RWPE2 (cell line): ENCODE data around the gene PSMD12.
"Not testable (repeated sequence)": the region's sequence is repeated elsewhere in the genome, so short reads cannot be mapped to it uniquely, and the experiment has no call there.

Source experiments
- ATAC-seq: fragments of 200-7000 bp; cut with Tn5 transposase; 3 replicates; pipeline ENCODE4 v1.9.1; 2021; ENCODE audit warnings: low read depth
- DNase-seq: peaks from one replicate; pipeline ENCODE4 v3.0.0-alpha.2; 2020; ENCODE audit warnings: low spot score
- H3K27ac ChIP-seq: fragments of 450-650 bp; 2 replicates; pipeline ENCODE4 v1.5.1; 2017; ENCODE audit warnings: mild to moderate bottlenecking; ENCODE audit not compliant: poor library complexity, severe bottlenecking
- H3K27me3 ChIP-seq: fragments of 250-450 bp; sonication (Bioruptor Pico); 2 replicates; pipeline ENCODE4 v1.5.1; 2021; ENCODE audit warnings: mild to moderate bottlenecking, moderate library complexity; ENCODE audit not compliant: insufficient read depth, poor library complexity, severe bottlenecking
- H3K36me3 ChIP-seq: fragments of 250-450 bp; sonication (Bioruptor Pico); 2 replicates; pipeline ENCODE4 v1.5.1; 2020; ENCODE audit warnings: low read depth, mild to moderate bottlenecking, moderate library complexity
- H3K4me1 ChIP-seq: fragments of 250-450 bp; sonication (Bioruptor Pico); 2 replicates; pipeline ENCODE4 v1.5.1; 2021; ENCODE audit warnings: mild to moderate bottlenecking, moderate library complexity; ENCODE audit not compliant: insufficient read depth, poor library complexity, severe bottlenecking
- H3K4me3 ChIP-seq: fragments of 250-450 bp; sonication (Bioruptor Pico); 2 replicates; pipeline ENCODE4 v1.5.1; 2021; ENCODE audit warnings: mild to moderate bottlenecking, moderate library complexity; ENCODE audit not compliant: severe bottlenecking
- H3K9me3 ChIP-seq: fragments of 250-450 bp; sonication (Bioruptor Pico); 2 replicates; pipeline ENCODE4 v1.5.1; 2021; ENCODE audit warnings: mild to moderate bottlenecking, moderate library complexity; ENCODE audit not compliant: severe bottlenecking
- TF ChIP-seq, protein P1 (sequence below): fragments of 450-650 bp; IDR thresholded peaks from one replicate; pipeline ENCODE4 v1.5.1; 2017; ENCODE audit warnings: mild to moderate bottlenecking, moderate library complexity; ENCODE audit not compliant: poor library complexity, severe bottlenecking

Gene PSMD12

DNA sequence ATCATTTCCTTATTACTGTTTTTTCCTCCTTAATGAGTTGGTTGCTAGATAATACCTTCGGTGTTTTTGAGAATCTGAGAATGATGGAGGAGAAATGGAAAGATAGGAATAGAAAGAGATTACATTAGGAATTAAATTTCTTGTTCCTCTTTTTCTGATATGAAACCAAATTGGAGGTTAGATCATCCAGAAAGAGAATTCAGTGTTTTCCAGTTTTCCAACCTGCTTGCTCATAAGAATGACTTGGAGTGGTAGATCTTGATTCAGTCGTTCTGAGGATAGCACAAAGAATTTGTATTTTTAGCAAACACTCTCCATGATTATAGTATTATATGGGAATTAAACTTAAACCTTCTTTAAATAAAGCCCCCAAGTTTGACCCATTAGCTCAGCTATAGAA is 46.6 kb upstream of the PSMD12 start:
- H3K27me3 ChIP-seq = no peaks in the 10 kb centered on the region
- DNase-seq (no peak), ATAC-seq (no peak)
- H3K9me3 ChIP-seq = no peaks in the 10 kb centered on the region
- H3K27ac ChIP-seq = peak overlapping the region; percentile 58
- TF ChIP-seq, protein P1, sequence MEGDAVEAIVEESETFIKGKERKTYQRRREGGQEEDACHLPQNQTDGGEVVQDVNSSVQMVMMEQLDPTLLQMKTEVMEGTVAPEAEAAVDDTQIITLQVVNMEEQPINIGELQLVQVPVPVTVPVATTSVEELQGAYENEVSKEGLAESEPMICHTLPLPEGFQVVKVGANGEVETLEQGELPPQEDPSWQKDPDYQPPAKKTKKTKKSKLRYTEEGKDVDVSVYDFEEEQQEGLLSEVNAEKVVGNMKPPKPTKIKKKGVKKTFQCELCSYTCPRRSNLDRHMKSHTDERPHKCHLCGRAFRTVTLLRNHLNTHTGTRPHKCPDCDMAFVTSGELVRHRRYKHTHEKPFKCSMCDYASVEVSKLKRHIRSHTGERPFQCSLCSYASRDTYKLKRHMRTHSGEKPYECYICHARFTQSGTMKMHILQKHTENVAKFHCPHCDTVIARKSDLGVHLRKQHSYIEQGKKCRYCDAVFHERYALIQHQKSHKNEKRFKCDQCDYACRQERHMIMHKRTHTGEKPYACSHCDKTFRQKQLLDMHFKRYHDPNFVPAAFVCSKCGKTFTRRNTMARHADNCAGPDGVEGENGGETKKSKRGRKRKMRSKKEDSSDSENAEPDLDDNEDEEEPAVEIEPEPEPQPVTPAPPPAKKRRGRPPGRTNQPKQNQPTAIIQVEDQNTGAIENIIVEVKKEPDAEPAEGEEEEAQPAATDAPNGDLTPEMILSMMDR = no peak
- H3K4me1 ChIP-seq = peaks cover 18% of the 10 kb centered on the region
- no peak overlapping the region for H3K4me3 ChIP-seq
- no peaks in the 10 kb centered on the region for H3K36me3 ChIP-seq

DNA sequence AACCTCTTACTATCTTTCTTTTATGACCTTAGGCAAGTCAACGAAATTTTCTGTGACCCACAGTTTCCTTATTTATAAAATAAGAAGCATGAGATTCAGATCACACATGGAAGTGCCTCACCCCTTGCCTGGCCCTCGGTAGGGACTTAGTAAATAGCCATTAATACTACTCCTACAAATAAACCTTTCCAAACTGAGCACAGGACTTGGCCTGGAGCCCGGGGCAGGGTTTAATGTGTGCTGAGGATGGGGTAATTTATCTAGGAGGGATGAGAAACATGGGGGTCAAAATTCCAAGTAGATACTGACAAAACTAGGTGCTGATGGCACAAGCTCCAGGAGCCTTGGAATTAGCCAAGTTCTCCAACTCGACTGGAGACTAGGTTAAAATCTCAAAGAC is 45.7 kb upstream of the PSMD12 start:
- no peak for ATAC-seq
- no peaks in the 10 kb centered on the region for H3K36me3 ChIP-seq

DNA sequence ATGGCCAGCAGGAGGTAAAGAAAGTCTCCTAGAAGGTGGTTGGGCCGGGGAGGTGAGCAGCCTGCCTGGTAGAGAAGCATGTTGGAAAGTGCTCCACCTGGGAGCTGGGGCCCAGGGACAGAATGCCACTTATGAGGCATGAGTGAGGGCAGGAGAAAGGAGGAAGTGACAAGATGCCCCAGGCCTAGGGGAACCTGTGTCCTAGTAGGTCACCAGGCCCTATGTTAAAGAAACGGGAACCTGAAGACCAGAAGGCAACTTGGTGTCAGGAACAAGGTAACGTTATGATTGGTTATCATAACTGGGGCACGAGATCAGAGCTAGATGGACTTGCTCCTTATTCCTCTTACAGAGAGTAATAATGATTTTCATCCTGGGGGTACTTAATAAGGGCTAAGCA is 45.0 kb upstream of the PSMD12 start:
- peaks cover 19% of the 10 kb centered on the region for H3K4me1 ChIP-seq
- peak overlapping the region; percentile 58 for H3K27ac ChIP-seq
- TF ChIP-seq, protein P1 = no peak
- ATAC-seq (no peak), DNase-seq (no peak)
- H3K27me3 ChIP-seq = no peaks in the 10 kb centered on the region
- no peak overlapping the region for H3K4me3 ChIP-seq
- no peaks in the 10 kb centered on the region for H3K9me3 ChIP-seq
- H3K36me3 ChIP-seq = no peaks in the 10 kb centered on the region

More for the DNA sequence above, 45.7 kb upstream of the PSMD12 start:
- Histone ChIP-seq H3K9me3 (no peaks in the 10 kb centered on the region), H3K4me1 (peaks cover 19% of the 10 kb centered on the region), H3K27ac (peak overlapping the region; percentile 58), H3K27me3 (no peaks in the 10 kb centered on the region), H3K4me3 (no peak overlapping the region)
- no peak for DNase-seq
- TF ChIP-seq, protein P1 = no peak

DNA sequence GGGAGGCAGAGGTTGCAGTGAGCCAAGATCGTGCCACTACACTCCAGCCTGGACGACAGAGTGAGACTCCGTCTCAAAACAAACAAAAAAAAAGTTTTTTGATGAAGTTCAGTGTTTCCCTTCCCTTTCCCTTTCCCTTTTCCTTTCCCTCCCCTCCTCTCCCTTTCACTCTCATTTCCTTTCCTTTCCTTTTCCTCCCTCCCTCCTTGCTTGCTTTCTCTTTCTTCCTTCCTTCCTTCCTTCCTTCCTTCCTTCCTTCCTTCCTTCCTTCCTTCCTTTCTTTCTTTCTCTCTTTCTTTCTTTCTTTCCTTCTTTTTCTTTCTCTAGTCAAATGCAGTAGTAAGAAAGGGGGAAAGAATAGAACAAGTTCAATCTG is 42.1 kb upstream of the PSMD12 start:
- DNase-seq, H3K27ac ChIP-seq, H3K27me3 ChIP-seq, ATAC-seq, H3K36me3 ChIP-seq, H3K9me3 ChIP-seq, H3K4me3 ChIP-seq: not testable (repeated sequence)
- H3K4me1 ChIP-seq = peaks cover 16% of the 10 kb centered on the region

DNA sequence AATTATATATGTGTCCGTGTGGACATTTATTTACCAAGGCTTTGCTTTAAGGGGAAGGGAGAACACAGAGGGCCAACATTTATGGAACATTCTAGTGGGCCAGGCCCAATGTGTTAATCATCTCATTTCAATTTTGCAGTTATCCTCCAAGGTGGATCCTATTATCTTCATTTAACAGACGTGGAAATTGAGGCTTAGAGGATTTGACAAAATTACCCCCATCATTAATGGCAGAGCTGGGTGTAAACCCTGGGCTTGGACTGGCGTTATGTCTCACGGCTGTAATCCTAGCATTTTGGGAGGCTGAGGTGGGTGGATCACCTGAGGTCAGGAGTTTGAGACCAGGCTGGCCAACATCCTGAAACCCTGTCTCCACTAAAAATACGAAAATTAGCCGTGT is 37.1 kb upstream of the PSMD12 start:
- no peaks in the 10 kb centered on the region for H3K36me3 ChIP-seq
- H3K9me3 ChIP-seq = no peaks in the 10 kb centered on the region
- no peaks in the 10 kb centered on the region for H3K27me3 ChIP-seq
- DNase-seq (no peak), ATAC-seq (no peak)
- no peak overlapping the region for H3K27ac ChIP-seq
- H3K4me1 ChIP-seq = peaks cover 2% of the 10 kb centered on the region
- H3K4me3 ChIP-seq = no peak overlapping the region
- TF ChIP-seq, protein P1 = no peak
